GM21528 (cell line): ENCODE measurements around the gene AP1S1.

Experiments used
- ATAC-seq: cut with Tn5 transposase; IDR thresholded peaks from one replicate; pipeline ENCODE4 v1.9.1; 2021; ENCODE audit warnings: mild to moderate bottlenecking, moderate library complexity; ENCODE audit not compliant: unreplicated experiment, low FRiP score

The AP1S1 gene

DNA sequence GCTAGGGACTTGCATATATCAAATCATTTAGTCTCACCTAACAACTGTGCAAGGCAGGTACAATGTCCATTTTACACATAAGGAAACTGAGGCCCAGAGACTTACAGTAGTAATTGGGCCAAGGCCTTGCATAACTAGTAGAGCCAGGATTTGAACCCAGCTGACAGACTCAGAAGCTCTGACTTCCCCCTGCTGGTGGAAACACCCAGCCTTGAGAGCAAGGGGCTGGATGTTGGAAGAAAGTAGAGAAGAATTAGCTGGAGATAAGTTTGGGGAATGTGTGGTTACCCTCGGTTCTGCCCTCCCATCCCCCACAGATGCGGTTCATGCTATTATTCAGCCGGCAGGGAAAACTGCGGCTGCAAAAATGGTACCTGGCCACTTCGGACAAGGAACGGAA, 2.0 kb downstream of the AP1S1 start:
- no peak for ATAC-seq

DNA sequence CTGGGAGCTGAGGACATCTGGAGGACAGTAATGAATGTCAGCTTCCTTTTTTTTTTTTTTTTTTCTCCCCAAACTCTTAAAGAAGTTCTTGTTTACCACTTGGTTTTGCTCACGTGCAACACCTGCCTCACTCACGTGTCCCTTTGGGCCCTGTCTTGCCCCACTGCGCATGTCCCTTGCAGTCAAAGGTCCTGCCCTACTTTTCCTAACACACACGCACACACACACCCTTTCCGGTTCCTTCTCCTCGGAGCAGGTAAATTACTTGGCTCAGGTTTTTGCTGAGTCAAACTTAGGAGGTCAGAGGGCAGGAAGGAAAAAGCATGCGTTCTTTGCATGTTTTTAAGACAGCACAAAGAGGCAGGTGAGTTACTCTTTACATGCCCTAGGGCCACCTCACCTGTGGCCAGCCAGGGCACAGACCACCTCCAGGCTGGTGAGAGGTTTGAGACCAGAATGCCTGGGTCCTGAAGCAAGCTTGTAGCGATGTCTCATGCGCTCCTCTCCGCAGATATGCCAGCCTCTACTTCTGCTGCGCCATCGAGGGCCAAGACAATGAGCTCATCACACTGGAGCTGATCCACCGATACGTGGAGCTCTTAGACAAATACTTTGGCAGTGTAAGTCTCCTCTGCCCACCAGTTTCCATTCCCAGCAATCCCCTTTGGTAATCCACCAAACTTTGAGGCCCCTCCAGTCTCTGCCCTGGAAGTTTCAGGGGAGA, 2.8 kb downstream of the AP1S1 start:
- ATAC-seq, result no peak

DNA sequence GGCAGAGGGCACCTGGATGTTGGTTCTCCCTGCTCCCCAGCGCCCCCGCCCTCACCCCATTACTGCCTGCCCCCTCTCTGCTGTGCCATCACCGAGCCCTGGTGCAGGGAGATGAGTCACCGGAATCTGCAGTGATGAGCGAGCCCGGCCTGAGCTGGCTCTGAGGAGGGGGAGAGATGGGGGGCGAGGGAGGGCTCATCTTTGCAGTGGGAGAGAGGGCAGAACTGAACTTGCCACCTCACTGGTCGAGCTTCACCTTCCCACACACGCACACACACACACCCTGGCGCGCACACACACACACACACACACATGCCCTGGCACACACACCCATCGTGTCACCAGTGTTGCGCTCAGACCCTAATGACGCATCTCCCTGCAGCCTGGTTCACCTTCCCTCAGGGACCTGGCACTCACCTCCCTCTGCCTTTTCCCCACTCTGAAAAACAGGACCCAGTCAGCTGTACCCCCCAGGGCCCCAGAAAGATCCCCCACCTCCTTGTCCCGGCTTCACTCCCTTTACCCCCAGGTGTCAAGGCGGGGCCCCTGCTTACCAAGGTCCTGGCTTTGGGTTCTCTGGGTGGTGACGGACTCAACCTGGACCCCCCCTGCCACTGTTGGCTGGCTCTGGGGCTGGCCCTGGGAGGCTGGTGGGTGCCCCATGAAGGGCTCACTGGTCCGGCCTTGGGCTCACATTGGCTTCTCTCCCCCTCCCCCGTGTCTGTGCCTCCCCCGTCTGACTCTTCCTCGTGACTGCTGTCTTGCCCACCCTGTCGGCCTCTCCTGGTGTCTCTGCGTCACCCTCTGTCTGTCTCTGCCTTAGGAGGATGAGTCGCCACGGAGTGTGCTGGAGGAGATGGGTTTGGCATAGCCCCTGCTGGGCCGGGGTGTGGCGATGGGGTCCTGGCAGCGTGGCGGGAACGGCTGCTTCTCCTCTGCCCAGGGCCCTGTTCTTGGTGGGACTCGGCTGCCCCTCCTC, 5.7 kb downstream of the AP1S1 start:
- no peak for ATAC-seq

DNA sequence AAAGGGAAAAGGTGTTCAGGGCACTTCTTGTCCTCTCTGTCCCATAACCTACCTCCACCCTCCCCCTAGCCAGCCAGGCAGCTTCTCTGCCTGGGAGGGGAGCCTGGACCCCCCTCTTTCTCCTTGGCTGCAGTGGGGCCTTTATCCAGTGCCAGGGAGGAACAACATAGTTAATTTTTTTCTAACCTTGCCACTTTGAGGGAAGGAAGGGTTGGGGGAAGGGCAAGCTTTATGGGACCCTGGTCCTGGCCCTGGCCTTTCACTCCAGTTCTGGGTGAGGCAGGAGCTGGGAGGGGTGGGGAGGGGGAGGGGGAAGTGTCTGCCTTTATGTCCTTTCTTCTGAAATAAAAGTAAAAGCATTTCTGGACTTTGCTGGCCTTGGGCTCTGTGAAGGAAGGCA, 6.6 kb downstream of the AP1S1 start:
- ATAC-seq, result no peak

DNA sequence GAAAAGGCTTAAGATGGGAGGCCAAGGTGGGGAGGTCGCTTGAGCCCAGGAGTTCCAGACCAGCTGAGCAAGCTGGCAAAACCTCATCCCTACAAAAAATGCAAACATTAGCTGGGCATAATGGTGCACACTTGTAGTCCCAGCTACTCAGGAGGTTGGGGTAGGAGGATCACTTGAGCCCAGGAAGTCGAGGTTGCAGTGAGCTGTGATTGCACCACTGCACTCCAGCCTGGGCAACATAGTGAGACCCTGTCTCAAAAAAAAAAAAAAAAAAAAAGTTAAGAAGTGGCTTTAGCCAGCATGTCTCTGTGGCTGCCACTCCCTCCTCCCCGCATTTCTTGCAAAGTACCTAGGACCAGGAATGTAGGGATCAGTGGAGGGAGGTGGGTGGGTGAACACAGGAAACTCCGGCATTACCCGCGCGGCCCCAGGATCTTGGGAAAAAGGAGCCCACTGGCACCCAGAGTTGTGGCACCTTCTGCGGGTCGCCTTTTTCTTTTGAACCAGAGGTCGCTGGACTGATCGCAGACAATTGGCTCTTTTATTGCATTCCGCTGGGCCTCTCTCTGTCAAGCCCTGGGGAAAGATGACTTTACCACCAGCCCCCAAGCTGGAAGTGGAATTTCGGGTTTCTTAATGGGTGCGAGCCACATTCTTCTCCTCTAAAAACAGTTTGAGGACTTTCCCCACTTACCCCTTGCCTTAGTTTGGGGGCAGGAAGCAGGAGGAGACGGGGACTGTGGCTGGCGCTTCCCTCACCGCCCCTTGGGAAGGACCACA, 7.6 kb downstream of the AP1S1 start:
- ATAC-seq, result no peak

DNA sequence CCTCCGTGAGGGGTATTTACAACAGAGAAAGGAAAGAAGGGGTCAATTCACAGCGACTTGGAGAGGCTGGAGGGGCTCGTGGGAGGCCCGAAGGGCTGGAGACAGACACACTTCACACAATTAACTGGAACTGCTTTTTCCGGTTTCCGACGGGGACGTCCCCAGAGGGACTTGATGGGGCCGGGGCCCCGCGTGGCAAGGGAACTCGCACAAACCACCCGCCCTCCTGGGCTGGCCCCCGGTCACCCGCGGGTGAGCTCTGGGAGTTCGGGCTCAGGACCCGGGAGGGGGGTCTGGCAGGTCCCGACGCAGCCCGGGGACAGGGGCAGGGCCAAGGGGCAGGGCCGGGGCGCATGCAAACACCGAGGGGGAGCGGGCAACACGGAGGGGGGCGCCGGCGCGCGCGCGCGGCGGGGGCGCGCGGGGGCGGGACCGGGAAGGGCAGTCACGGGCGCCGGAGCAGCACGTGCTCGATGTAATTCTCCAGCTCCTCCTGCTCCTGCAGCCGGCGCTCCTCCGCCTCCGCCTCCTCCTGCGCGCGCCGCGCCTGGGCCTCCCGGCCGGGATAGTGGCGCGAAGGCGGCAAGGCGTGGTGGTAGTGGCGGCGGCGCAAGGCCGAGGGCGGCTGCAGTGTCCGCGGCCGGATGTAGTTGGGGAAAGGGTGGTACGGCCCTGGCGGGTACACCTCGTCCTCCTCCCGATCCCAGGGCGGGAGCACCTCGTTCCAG, 8.4 kb downstream of the AP1S1 start:
- ATAC-seq, result no peak

DNA sequence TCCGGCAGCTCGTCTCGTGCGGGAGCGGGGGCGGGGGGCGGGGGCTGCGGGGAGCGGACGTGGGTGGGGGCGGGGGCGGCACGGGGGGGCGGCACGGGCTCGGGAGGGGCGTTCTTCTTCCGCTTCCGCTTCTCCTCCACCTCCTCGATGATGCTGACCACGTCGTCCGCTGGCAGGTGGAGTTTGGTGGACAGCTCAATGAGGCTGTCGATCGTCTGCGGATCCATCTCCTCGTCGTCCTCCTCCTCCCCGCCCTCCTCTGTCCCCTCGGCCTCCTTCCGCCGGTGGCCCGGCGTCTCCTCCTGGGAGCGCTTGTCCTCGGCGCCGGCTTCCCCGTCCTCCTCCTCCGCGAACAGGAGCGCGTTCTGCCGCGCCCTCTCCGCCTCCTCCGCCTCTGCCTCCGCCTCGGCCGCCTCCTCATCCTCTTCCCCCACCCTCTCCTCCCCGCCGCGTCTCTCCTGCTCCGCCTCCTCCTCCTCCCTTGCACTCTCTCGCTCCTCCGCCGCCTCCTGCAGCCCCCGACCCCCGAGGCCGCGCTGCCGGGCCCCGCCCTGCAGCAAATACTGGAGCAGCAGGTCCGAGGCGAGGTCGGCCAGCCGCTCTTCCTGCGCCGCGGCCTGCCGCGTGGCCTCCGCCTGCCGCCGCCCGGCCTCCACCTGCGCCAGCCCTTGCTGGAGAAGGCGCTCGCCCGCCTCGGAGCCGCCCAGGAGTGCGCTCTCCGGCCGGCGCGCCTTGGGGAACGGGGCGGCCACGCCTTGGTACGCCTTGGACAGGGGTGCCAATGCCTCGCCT, 9.2 kb downstream of the AP1S1 start:
- no peak for ATAC-seq

DNA sequence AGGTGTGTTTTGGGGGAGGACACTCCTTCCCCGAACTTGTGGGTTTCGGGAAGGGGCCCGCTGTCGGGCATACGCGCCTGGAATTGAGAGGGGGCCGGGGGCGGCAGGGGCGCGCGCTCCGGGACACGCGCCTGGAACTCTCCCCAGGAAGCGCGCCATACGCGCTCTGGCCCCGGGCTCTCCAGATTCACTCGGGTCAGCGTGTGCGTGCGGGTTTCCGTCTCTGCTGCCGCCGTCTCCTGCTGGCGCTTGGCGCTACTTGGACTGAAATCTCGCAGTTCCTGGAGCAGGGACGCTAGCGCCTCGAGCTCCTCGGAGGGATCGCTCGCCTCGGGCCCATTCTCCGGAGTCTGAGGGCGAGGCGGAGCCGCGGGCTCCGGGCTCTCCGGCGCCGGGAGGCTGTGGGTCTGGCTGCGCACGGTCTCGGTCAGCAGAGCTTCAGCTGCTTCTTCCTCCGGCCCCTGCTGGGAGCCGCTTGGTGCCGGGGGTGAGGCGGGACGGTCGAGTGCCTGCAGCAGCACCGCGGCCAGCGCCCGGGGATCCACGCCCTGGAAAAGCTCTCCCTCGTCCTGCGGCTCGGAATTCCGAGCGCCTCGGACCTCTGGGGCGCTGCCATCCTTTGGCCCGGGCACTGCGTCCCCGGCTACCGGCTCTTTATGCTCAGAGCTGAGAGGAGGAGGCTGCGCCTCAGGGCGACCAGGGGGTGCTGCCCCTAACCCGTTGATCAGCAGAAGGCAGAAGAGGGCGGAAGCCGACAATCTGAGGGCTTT, 10.0 kb downstream of the AP1S1 start:
- no peak for ATAC-seq

DNA sequence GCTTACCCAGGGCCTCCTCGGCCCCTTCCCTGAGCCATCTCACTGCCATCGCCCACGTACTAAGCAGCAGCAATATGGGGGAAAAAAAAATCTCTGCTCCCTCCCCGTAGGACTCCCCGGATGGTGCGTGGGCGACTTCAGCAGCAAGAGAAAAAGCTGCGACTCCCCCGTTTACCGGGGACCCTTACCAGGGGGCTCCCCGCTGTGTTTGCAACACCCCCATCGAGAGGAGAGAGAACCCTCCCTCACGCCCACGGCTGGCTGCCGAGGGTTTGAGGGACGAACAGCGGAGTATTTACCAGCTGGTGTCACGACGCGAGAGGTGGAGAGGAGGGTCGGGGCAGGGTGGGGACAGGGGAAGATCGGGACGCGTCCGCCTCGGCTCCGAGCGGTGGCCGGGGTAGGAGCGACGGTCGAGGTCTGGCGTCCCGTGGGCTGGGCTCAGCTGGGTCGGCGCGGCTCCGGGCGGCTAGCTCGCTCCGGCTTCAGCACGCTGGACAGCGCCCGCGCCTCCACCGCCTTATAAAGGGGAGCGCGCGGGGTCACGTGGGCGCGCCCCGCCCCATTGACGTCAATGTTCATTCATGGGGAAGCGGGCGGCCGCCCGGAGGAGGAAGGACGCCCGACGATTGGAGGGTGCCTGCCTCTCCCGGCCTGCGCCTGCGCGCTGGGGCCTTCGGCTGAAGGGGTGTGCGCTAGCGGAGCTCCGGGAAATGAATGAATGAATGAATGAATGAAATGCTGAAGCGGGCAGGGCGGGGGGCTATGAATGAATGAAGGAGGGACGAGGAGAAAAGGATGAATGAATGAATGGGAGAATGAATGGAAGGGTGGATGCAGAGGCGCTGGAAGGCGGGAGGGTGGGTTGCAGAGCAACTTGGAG, 11.0 kb downstream of the AP1S1 start, which contains the start of gene VGF:
Gene VGF, minus strand, starts transcription at position 495 of the 883 bp plus-strand sequence. CDS start 726 bp downstream, outside the sequence.
- peak; percentile 60 for ATAC-seq

DNA sequence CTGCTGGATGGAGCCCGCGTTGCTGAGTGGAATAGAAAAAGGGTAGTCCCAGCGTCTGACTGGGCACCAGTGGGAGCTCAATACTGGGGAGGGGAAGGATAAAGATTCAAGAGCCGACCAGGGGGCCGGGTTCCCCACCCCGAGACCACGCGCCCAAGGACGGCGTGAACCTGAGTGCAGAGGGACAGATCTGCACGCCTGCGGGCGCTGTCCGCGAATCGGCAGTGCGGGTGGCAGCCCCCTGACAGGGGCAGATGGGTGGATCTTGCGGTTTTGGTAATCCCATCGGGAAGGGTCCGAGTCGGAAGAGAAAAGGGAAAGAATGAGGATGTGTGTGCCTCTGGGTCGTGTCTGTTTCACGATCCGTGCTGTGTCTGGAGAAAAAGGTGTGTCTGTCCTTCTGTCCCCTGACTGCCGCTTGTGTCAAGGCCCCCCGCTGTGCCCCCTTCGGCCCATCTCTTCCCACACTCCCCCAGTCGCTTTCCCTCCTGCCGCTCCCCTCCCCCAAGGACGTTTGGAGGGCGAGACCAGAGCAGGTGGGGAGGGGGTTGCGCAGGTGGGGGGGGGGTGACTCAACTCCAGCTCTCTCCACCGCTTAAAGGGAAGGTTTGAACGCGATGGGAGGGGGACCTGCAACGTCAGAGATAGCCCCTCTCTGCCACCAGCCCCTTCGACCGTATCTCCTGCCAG, 11.8 kb downstream of the AP1S1 start:
- no peak for ATAC-seq

DNA sequence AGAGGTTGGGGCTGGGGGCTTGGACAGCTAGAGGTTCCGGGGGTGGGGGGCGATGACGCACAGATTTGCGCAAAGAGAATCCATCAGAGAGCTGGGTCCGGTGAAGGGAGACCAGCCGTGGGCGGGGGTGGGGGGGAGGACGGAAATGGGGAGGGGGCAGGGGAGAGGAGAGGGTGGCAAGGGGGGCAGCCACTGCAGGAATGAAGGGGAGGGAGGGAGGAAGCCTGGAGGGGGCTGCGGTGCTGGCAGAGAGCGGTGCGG, 12.3 kb downstream of the AP1S1 start:
- ATAC-seq, result no peak

DNA sequence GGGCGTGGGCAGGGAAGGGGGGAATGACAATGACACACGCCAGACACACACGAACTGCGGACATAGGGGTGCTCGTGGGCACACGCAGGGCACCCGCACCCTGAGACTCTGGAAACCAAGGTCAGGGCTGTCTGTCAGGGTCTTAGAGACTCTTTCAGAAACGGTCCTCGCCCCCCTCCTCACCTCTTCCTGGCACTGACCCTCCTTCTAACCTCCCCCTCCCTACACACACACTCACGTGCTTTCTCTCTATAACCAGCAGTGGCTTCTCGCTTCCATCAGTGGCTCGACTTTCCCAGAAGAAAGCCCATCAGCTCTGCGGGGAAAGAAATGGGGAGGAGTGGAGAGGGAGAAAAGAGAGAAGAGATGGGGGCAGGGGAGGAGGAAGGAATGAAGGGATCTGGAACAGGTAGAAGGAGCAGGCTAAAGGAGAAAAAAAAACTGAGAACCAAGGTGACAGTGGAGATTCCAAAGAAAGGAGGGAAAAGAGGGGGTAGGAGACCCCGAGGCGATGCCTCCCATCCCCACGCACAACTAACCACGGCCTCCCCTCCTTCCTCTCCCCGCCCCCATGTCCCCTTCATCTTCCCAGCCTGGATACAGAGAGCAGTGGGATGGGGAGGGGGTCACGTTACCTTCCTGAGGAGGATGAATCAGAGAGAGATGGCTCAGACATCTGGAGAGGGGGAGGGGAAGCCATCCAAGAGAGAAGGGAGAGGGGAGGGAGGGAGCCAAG, 12.8 kb downstream of the AP1S1 start:
- ATAC-seq, result no peak

DNA sequence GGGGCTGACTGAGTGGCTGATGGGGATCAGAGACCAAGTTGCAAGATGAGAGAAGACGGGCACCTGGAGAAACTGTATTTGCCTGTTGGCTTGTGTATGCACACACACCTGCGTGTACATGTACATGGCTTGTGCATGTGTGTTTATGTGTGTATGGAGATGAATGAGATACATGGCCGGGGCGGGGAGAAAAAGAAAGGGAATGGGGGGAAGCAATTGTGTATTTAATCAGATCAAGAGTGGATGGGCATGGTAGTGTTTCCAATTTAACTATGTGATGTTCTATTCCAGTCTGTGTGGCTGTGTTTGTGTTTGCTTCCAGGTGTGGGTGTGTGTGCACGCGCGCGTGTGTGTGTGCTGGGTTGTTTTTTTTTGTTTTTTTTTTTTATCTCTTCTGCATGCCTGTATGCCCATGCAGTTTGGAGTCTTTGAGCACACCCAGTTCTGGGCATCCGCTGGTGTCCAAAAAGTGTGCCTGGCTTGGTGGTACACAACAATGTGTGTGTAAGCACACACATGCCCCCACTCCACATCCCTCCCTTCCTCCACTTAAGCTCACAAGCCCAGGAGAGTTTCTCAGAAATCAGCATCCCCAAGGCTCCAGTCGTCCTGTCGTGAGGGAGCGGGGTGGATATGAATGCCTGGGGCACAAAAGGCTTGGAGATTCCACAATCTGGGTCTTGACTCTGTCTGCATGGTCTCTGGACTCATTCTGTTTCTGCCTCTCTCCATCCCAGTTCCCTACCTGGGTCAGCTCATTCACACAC, 13.6 kb downstream of the AP1S1 start:
- ATAC-seq, result no peak

DNA sequence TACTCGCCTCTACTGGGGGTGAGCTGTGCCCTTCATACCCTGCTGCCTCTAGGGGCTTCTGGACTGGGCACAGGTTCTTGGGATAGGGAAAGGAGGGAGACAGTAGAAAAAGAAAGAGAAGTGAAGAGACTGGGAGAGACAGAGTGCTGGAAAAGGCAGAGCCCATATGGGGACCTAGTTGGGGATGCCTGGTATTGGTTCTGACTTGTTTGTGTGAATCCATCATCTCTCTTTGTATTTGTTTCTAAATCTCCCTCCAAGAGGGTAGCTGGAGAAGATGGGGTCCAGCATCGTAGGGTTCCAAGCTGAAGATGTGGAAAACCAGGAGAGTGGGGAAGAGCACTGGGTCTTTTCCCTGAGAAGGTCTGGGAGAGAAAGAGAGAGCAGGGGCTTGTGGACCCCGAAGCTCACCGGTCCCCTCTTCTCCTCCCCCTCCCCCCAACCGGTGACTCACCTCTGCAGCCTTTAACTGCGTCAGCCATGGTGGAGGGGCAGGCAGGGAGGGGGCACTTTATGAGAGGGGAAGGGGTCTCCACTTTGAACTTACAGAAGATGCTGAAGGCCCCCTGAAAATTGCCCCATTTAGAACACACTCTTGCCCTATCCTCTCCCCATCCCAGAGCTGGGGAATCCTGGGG, 14.3 kb downstream of the AP1S1 start:
- ATAC-seq, result no peak

DNA sequence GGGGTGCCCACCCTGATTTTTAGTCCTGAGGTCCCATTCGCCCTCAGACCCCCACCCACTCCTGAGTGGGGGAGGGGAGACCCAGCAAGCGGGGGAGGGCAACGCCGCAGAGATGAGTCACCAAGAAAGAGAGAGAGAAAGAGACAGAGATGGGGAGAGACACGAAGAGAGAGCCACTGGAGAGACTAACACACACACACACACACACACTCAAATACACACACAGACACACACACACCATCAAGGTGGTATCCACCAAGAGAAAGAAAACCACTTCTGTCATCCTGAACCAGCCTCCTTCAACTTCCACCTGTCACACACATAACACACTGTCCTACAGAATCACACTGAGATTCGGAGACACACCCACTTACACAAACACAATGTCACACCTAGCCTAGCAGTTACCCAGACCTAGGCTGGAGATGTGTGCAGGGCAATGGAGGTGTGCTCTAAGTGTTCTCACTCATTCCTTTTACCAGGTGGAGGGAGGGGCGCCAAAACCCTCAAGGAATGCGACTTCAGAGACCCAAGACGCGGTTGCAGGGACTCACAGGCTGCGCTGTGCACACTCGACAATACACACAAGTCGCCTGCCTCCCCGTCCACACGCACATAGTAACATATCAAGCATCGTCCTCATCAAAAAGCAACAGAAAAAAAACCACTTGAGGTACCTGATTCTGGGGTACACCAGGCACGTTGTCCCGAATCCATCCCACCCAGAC, 15.0 kb downstream of the AP1S1 start:
- ATAC-seq, result no peak
